HG03521 (cell line): Measurements from ENCODE around the gene SETD1A.

Experiments
- ATAC-seq: cut with Tn5 transposase; IDR thresholded peaks from one replicate; pipeline ENCODE4 v1.9.1; 2021; ENCODE audit warnings: mild to moderate bottlenecking, moderate library complexity; ENCODE audit not compliant: unreplicated experiment

SETD1A gene

GRCh38 chr16:30996985-30997724, 39.6 kb downstream of the SETD1A start:
- peak; percentile 89 for ATAC-seq

- no peak for ATAC-seq
Measured at GRCh38 chr16:30997725-30998711, 40.5 kb downstream of the SETD1A start.

- ATAC-seq: no peak
Measured at GRCh38 chr16:30998852-30999761, 41.6 kb downstream of the SETD1A start.

GRCh38 chr16:31000671-31001382, 43.3 kb downstream of the SETD1A start:
- no peak for ATAC-seq

GRCh38 chr16:31001507-31002249, 44.1 kb downstream of the SETD1A start:
- no peak for ATAC-seq

GRCh38 chr16:31002250-31002700, 44.7 kb downstream of the SETD1A start:
- ATAC-seq: no peak

GRCh38 chr16:31002862-31003341, 45.3 kb downstream of the SETD1A start:
- ATAC-seq: no peak

- no peak for ATAC-seq
Measured at GRCh38 chr16:31003744-31004143, 46.2 kb downstream of the SETD1A start.

- no peak for ATAC-seq
Measured at GRCh38 chr16:31004658-31005057, 47.1 kb downstream of the SETD1A start.

- ATAC-seq: no peak
Measured at GRCh38 chr16:31005350-31006085, 48.0 kb downstream of the SETD1A start.

- no peak for ATAC-seq
Measured at GRCh38 chr16:31006086-31006385, 48.5 kb downstream of the SETD1A start.

GRCh38 chr16:31006589-31006988, 49.0 kb downstream of the SETD1A start:
- no peak for ATAC-seq

- no peak for ATAC-seq
Measured at GRCh38 chr16:31007684-31008083, 50.1 kb downstream of the SETD1A start.

- no peak for ATAC-seq
Measured at GRCh38 chr16:31008149-31008548, 50.6 kb downstream of the SETD1A start.

GRCh38 chr16:31008551-31008950, 51.0 kb downstream of the SETD1A start:
- ATAC-seq: no peak

- no peak for ATAC-seq
Measured at GRCh38 chr16:31009120-31009519, 51.6 kb downstream of the SETD1A start.

- ATAC-seq: no peak
Measured at GRCh38 chr16:31009894-31010584, 52.5 kb downstream of the SETD1A start.
